Fibroblast of lung (primary cell): ENCODE results near the gene SRPX. TPM values are rescaled to one million over a fixed set of nuclear protein-coding genes. Genes with fewer than 3 reads are reported as not detected.

Experiments
- DNase-seq, 2 donors: peaks; one replicate each; pipeline versions ENCODE4 v3.0.0 to v3.0.0-alpha.2; 2010; ENCODE audit warnings: low read depth in 2 of 2
- H2AFZ ChIP-seq: 2 replicates; pipeline ENCODE4 v1.5.1; 2012; ENCODE audit warnings: low read length, control low read depth, inconsistent platforms
- H3K27ac ChIP-seq: 2 replicates; pipeline ENCODE4 v1.5.1; 2011; ENCODE audit warnings: low read length, control low read depth; ENCODE audit not compliant: insufficient read depth
- H3K27me3 ChIP-seq: 2 replicates; pipeline ENCODE4 v1.5.1; 2011; ENCODE audit warnings: mild to moderate bottlenecking, low read length; ENCODE audit not compliant: control insufficient read depth, insufficient read depth
- H3K36me3 ChIP-seq: 2 replicates; pipeline ENCODE4 v1.5.1; 2011; ENCODE audit warnings: low read length; ENCODE audit not compliant: control insufficient read depth, insufficient read depth
- H3K4me1 ChIP-seq: 2 replicates; pipeline ENCODE4 v1.5.1; 2011; ENCODE audit warnings: low read length; ENCODE audit not compliant: control insufficient read depth, insufficient read depth; ENCODE audit errors: extremely low read depth
- H3K4me2 ChIP-seq: 2 replicates; pipeline ENCODE4 v1.5.1; 2011; ENCODE audit warnings: low read length, control low read depth; ENCODE audit not compliant: insufficient read depth; ENCODE audit errors: extremely low read depth
- H3K4me3 ChIP-seq, 4 experiments: fragments of 200-600 bp in 1 of 4; sonication (generic) in 1 of 4; replicated peaks in 1 of 4; 2 replicates each; pipeline ENCODE4 v1.5.1; 2011 to 2016; ENCODE audit warnings: low read length in 4 of 4, low read depth in 3 of 4, mild to moderate bottlenecking in 3 of 4, control low read depth in 2 of 4, inconsistent platforms in 1 of 4, mixed read lengths in 1 of 4; ENCODE audit not compliant: insufficient read depth in 1 of 4; ENCODE audit errors: control extremely low read depth in 1 of 4
- H3K79me2 ChIP-seq: 2 replicates; pipeline ENCODE4 v1.5.1; 2012; ENCODE audit warnings: mild to moderate bottlenecking, low read length, inconsistent platforms; ENCODE audit not compliant: control insufficient read depth, insufficient read depth
- H3K9ac ChIP-seq: 2 replicates; pipeline ENCODE4 v1.5.1; 2011; ENCODE audit warnings: mild to moderate bottlenecking, low read length, control low read depth; ENCODE audit not compliant: insufficient read depth
- H3K9me3 ChIP-seq: 2 replicates; pipeline ENCODE4 v1.5.1; 2012; ENCODE audit warnings: low read depth, low read length; ENCODE audit not compliant: control insufficient read depth, insufficient read depth
- H4K20me1 ChIP-seq: 2 replicates; pipeline ENCODE4 v1.5.1; 2011; ENCODE audit warnings: low read length; ENCODE audit not compliant: control insufficient read depth, insufficient read depth; ENCODE audit errors: extremely low read depth
- EZH2 ChIP-seq: IDR thresholded peaks from 2 replicates; pipeline ENCODE4 v1.5.1; 2012; ENCODE audit warnings: low read length, control low read depth, mild to moderate bottlenecking; ENCODE audit errors: missing control alignments
- polyA plus RNA-seq, 2 donors: library from polyadenylated mRNA; depleted of rRNA in 1 of 2; stranded (reverse) in 1 of 2; unstranded in 1 of 2; fragments of >200 nt; gene quantifications; 2 replicates each; pipeline ENCODE4 v1.2.1, GENCODE V29; 2011 to 2012; ENCODE audit warnings: missing spikeins in 1 of 2
- total RNA-seq: library from RNA; depleted of rRNA; stranded (reverse); fragments of >200 nt; gene quantifications from 2 replicates; pipeline ENCODE4 v1.2.1, GENCODE V29; 2014
- TF ChIP-seq, protein P1 (sequence below), 2 donors: IDR thresholded peaks in 1 of 2; conservative IDR thresholded peaks in 1 of 2; 1 replicate in 1 of 2; 2 replicates in 1 of 2; pipeline ENCODE4 v1.5.1; 2011 to 2012; ENCODE audit warnings: low read length in 2 of 2, control low read depth in 1 of 2, inconsistent platforms in 1 of 2, low read depth in 1 of 2, mild to moderate bottlenecking in 1 of 2

SRPX gene
- total and polyA plus RNA-seq, 2 donors (not counting 1 experiment from before 2014, with no cell fraction given), result 84.9 to 141 TPM

DNA sequence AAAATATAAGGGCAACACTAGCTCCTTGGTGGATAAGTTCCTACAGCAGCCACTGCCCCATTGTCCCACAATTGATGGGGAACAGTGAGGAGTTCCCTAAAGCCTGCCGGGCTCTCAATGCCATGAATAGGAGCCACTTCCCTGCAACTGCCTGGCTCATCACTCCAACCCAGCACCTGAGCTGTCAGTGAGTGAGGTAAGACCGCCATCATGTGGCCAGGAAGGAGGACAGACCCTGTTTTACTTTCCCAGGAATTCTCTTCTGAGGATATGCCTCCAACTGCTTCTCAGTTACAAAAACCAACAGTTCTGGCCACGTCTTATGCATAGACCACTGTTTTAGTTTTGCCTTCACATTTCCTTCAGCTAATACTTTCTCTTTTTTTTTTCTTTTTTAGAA is 45.5 kb downstream of the SRPX start:
- no peak overlapping the region for H3K4me3 ChIP-seq
- H3K4me2 ChIP-seq, result no peak overlapping the region
- TF ChIP-seq EZH2, result no peak
- TF ChIP-seq, protein P1, sequence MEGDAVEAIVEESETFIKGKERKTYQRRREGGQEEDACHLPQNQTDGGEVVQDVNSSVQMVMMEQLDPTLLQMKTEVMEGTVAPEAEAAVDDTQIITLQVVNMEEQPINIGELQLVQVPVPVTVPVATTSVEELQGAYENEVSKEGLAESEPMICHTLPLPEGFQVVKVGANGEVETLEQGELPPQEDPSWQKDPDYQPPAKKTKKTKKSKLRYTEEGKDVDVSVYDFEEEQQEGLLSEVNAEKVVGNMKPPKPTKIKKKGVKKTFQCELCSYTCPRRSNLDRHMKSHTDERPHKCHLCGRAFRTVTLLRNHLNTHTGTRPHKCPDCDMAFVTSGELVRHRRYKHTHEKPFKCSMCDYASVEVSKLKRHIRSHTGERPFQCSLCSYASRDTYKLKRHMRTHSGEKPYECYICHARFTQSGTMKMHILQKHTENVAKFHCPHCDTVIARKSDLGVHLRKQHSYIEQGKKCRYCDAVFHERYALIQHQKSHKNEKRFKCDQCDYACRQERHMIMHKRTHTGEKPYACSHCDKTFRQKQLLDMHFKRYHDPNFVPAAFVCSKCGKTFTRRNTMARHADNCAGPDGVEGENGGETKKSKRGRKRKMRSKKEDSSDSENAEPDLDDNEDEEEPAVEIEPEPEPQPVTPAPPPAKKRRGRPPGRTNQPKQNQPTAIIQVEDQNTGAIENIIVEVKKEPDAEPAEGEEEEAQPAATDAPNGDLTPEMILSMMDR (conservative IDR thresholded peaks at IDR 0.05 in 1 of 2, IDR thresholded peaks at IDR 0.05 in 1 of 2; ENCODE audit: low read depth in 1 of 2, low read length in 2 of 2), result peak in 1 of 2 donors; percentile 13
- no peaks in the 10 kb centered on the region for H3K27me3 ChIP-seq
- H3K9me3 ChIP-seq, result no peaks in the 10 kb centered on the region
- H3K79me2 ChIP-seq, result no peaks in the 10 kb centered on the region
- H4K20me1 ChIP-seq, result peaks cover 2% of the 10 kb centered on the region
- no peak overlapping the region for H3K27ac ChIP-seq
- H3K36me3 ChIP-seq, result no peaks in the 10 kb centered on the region
- no peak overlapping the region for H2AFZ ChIP-seq
- no peaks in the 10 kb centered on the region for H3K4me1 ChIP-seq
- peak in 1 of 2 donors; percentile 40 for DNase-seq
- H3K9ac ChIP-seq, result no peak overlapping the region

DNA sequence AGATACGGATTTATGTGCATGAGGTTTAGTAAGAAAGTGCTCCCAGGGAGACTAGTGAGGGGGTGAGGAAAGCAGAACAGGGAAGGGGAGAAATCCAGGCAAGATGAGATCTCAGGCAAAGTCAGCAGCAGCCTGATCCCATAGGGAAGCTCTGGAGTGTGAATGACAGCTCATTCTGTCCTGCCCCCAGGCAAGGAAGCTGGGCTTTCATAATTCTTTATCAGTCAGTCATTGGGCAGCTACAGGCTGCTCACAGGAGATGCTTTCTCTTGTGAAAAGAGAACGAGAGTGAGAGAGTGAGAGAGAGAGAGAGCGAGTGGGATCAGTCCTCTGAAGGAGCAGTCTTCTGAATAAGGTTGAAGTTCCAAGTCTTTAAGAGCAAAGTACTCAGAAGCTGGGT is 48.1 kb downstream of the SRPX start:
- H3K4me3 ChIP-seq, result no peak overlapping the region
- no peaks in the 10 kb centered on the region for H3K36me3 ChIP-seq
- no peak overlapping the region for H2AFZ ChIP-seq
- no peaks in the 10 kb centered on the region for H3K27me3 ChIP-seq
- no peaks in the 10 kb centered on the region for H4K20me1 ChIP-seq
- TF ChIP-seq EZH2, result no peak
- TF ChIP-seq, protein P1 (conservative IDR thresholded peaks at IDR 0.05 in 1 of 2, IDR thresholded peaks at IDR 0.05 in 1 of 2; ENCODE audit: low read depth in 1 of 2, low read length in 2 of 2), result no peak
- no peak overlapping the region for H3K9ac ChIP-seq
- no peaks in the 10 kb centered on the region for H3K4me1 ChIP-seq
- no peaks in the 10 kb centered on the region for H3K79me2 ChIP-seq
- no peak overlapping the region for H3K27ac ChIP-seq
- H3K4me2 ChIP-seq, result no peak overlapping the region
- no peaks in the 10 kb centered on the region for H3K9me3 ChIP-seq
- DNase-seq, result no peak

DNA sequence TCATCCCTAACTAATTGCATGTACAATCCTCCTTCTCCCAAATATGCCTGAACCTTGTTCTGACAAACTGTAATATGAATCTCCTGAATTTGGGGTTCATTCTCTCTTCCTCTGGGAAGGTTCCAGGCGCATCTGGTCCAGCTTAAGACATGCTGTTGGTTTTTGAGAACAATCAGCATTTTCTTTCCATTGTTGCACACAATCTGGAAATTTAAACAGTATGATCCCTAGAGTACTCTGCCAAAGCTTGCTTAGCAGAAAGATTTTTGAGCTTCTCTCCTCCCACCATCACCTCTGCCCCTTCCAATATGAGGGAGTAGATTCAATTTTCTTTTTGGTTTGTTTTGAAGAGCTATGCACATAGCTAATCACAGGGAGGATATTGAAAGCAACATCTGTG is 50.1 kb downstream of the SRPX start:
- Histone ChIP-seq H2AFZ (no peak overlapping the region), H3K36me3 (no peaks in the 10 kb centered on the region), H3K27me3 (no peaks in the 10 kb centered on the region), H3K4me3 (no peak overlapping the region), H3K27ac (no peak overlapping the region), H3K9ac (no peak overlapping the region), H4K20me1 (no peaks in the 10 kb centered on the region), H3K4me1 (no peaks in the 10 kb centered on the region), H3K79me2 (no peaks in the 10 kb centered on the region), H3K9me3 (no peaks in the 10 kb centered on the region), H3K4me2 (no peak overlapping the region)
- no peak for DNase-seq
- TF ChIP-seq, protein P1 (conservative IDR thresholded peaks at IDR 0.05 in 1 of 2, IDR thresholded peaks at IDR 0.05 in 1 of 2; ENCODE audit: low read depth in 1 of 2, low read length in 2 of 2), result no peak
- TF ChIP-seq EZH2, result no peak
